K562 (cell line): ENCODE measurements around the gene TRIM65. TPM values are rescaled to one million over a fixed set of nuclear protein-coding genes. Genes with fewer than 3 reads are reported as not detected.

Experiments used
- HMG20A ChIP-seq: fragments of 450-650 bp; formaldehyde crosslinking; conservative IDR thresholded peaks from 2 replicates; pipeline ENCODE4 v1.4.0; 2020; ENCODE audit warnings: mild to moderate bottlenecking, mixed read lengths
- HMGN3 ChIP-seq: IDR thresholded peaks from 2 replicates; pipeline ENCODE4 v1.6.1; 2011; ENCODE audit warnings: borderline replicate concordance, low read depth, mild to moderate bottlenecking, mixed read lengths, low read length; ENCODE audit not compliant: insufficient read length; ENCODE audit errors: extremely low read depth
- KDM5B ChIP-seq: fragments of 200-600 bp; sonication (generic); IDR thresholded peaks from 2 replicates; pipeline ENCODE4 v1.6.1; 2012; ENCODE audit warnings: low read depth, mild to moderate bottlenecking, moderate library complexity, low read length, control low read depth, inconsistent platforms; ENCODE audit not compliant: insufficient replicate concordance
- MAFG ChIP-seq: fragments of 450-650 bp; conservative IDR thresholded peaks from 2 replicates; pipeline ENCODE4 v1.6.1; 2016; ENCODE audit warnings: missing genetic modification characterization, missing compliant biosample characterization
- MYC ChIP-seq, 2 experiments: fragments of 250-450 bp in 1 of 2; sonication (Bioruptor Pico) in 1 of 2; IDR thresholded peaks; 2 replicates each; pipeline versions ENCODE4 v1.5.1 to v1.6.1; 2012 to 2021; ENCODE audit warnings: low read depth in 2 of 2, borderline replicate concordance in 1 of 2, improper control_type of control experiment in 1 of 2, low read length in 1 of 2, mild to moderate bottlenecking in 1 of 2, moderate library complexity in 1 of 2
- SP1 ChIP-seq: sonication (generic); formaldehyde crosslinking; IDR thresholded peaks from 2 replicates; pipeline ENCODE4 v1.8.1; 2022; ENCODE audit warnings: mild to moderate bottlenecking, missing genetic modification reagents
- polyA plus RNA-seq, 8 experiments: library from polyadenylated mRNA; depleted of rRNA in 4 of 8; stranded (reverse) in 5 of 8; unstranded in 3 of 8; fragments of >200 nt; fragmentation: Nextera tagmentation in 2 of 8; fragmentation: Illumina TruSeq in 1 of 8; extraction: Ambion mirVana in 2 of 8; extraction: Trizol in 1 of 8; gene quantifications; 2 replicates each; pipeline versions ENCODE4 v1.2.1 to v1.2.3, GENCODE V29; 2011 to 2014; ENCODE audit warnings: inconsistent platforms in 1 of 8, missing spikeins in 1 of 8
- total RNA-seq, 7 experiments: library from RNA; depleted of rRNA in 6 of 7; stranded (reverse); fragments of >200 nt in 6 of 7; fragmentation: Illumina TruSeq in 2 of 7; extraction: Trizol in 2 of 7; gene quantifications; 2 replicates each; pipeline versions ENCODE4 v1.2.1 to v1.2.3, GENCODE V29; 2011 to 2021; ENCODE audit warnings: low replicate concordance in 1 of 7
- TF ChIP-seq, protein P1 (sequence below): fragments of 200-600 bp; sonication (generic); IDR thresholded peaks from one replicate; pipeline ENCODE4 v1.6.1; 2012; ENCODE audit warnings: mild to moderate bottlenecking, low read depth, low read length, inconsistent platforms
- TF ChIP-seq, protein P2 (sequence below): fragments of 200-800 bp; sonication (Bioruptor generic); IDR thresholded peaks from 2 replicates; pipeline ENCODE4 v1.6.1; 2016; ENCODE audit warnings: missing genetic modification characterization, missing compliant biosample characterization

The TRIM65 gene
- total and polyA plus RNA-seq, 9 of the 15 experiments (the other 6 are each of a cell fraction or from before 2014, with no cell fraction given): 2.8 to 45.7 (median 22.9) TPM

DNA sequence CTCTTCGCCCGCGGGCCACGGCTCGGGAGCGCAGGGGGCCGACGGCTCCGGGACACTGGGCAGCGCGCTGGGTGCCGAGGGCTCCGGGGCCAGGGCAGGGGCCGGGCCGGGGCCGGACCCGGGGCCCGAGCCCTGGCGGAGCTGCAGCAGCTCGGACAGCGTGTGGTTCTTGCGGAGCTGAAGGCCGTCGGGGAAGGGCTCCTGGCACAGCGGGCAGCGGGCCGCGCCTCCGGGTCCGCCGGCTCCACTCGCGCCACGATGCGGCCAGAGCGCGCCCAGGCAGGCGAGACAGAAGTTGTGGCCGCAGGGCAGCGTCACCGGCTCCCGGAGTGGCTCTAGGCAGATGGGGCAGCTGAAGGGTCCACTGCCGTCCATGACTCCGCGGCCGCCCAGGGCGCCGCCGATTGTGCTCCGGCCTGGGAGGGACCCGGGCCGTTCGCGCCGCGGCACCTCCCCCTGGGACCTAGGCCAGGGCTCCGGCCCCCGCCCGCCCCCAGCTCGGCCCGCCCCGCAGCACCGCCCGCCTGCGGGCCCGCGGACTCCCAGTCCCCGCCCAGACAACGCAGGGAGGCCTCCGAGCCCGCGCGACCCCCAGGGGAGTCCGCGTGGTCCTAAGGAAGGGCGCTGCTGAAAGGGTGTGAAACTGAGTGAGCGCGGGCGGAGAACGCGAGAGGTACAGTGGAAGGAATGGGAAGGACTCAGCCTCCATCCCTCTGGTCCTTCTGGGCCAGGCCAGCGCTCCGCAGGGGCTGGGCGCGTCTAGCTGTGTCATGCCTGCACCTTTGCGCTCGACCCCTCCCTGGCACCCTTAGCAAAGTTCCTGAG is 18.4 kb downstream of the TRIM65 start, which contains the start of gene TRIM47 (continued):
- TF ChIP-seq, protein P1, sequence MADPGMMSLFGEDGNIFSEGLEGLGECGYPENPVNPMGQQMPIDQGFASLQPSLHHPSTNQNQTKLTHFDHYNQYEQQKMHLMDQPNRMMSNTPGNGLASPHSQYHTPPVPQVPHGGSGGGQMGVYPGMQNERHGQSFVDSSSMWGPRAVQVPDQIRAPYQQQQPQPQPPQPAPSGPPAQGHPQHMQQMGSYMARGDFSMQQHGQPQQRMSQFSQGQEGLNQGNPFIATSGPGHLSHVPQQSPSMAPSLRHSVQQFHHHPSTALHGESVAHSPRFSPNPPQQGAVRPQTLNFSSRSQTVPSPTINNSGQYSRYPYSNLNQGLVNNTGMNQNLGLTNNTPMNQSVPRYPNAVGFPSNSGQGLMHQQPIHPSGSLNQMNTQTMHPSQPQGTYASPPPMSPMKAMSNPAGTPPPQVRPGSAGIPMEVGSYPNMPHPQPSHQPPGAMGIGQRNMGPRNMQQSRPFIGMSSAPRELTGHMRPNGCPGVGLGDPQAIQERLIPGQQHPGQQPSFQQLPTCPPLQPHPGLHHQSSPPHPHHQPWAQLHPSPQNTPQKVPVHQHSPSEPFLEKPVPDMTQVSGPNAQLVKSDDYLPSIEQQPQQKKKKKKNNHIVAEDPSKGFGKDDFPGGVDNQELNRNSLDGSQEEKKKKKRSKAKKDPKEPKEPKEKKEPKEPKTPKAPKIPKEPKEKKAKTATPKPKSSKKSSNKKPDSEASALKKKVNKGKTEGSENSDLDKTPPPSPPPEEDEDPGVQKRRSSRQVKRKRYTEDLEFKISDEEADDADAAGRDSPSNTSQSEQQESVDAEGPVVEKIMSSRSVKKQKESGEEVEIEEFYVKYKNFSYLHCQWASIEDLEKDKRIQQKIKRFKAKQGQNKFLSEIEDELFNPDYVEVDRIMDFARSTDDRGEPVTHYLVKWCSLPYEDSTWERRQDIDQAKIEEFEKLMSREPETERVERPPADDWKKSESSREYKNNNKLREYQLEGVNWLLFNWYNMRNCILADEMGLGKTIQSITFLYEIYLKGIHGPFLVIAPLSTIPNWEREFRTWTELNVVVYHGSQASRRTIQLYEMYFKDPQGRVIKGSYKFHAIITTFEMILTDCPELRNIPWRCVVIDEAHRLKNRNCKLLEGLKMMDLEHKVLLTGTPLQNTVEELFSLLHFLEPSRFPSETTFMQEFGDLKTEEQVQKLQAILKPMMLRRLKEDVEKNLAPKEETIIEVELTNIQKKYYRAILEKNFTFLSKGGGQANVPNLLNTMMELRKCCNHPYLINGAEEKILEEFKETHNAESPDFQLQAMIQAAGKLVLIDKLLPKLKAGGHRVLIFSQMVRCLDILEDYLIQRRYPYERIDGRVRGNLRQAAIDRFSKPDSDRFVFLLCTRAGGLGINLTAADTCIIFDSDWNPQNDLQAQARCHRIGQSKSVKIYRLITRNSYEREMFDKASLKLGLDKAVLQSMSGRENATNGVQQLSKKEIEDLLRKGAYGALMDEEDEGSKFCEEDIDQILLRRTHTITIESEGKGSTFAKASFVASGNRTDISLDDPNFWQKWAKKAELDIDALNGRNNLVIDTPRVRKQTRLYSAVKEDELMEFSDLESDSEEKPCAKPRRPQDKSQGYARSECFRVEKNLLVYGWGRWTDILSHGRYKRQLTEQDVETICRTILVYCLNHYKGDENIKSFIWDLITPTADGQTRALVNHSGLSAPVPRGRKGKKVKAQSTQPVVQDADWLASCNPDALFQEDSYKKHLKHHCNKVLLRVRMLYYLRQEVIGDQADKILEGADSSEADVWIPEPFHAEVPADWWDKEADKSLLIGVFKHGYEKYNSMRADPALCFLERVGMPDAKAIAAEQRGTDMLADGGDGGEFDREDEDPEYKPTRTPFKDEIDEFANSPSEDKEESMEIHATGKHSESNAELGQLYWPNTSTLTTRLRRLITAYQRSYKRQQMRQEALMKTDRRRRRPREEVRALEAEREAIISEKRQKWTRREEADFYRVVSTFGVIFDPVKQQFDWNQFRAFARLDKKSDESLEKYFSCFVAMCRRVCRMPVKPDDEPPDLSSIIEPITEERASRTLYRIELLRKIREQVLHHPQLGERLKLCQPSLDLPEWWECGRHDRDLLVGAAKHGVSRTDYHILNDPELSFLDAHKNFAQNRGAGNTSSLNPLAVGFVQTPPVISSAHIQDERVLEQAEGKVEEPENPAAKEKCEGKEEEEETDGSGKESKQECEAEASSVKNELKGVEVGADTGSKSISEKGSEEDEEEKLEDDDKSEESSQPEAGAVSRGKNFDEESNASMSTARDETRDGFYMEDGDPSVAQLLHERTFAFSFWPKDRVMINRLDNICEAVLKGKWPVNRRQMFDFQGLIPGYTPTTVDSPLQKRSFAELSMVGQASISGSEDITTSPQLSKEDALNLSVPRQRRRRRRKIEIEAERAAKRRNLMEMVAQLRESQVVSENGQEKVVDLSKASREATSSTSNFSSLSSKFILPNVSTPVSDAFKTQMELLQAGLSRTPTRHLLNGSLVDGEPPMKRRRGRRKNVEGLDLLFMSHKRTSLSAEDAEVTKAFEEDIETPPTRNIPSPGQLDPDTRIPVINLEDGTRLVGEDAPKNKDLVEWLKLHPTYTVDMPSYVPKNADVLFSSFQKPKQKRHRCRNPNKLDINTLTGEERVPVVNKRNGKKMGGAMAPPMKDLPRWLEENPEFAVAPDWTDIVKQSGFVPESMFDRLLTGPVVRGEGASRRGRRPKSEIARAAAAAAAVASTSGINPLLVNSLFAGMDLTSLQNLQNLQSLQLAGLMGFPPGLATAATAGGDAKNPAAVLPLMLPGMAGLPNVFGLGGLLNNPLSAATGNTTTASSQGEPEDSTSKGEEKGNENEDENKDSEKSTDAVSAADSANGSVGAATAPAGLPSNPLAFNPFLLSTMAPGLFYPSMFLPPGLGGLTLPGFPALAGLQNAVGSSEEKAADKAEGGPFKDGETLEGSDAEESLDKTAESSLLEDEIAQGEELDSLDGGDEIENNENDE: no peak
- TF ChIP-seq SP1 (CRISPR knock-in tag) (0 out of 2 replicates have a peak, but pooled peaks have one; percentile 29), KDM5B (peak; percentile 44), MYC (IDR thresholded peaks at IDR 0.05; ENCODE audit: low read depth, low read length) (0 out of 2 replicates have a peak, but pooled peaks have one; percentile 1), MYC (CRISPR knock-in tag; IDR thresholded peaks at IDR 0.05; ENCODE audit: borderline replicate concordance, low read depth) (no peak), HMGN3 (peak; percentile 19), MAFG (tag) (peak; percentile 33; the same call in 1 of the 2 replicates), HMG20A (CRISPR knock-in tag) (no peak)
- TF ChIP-seq, protein P2, sequence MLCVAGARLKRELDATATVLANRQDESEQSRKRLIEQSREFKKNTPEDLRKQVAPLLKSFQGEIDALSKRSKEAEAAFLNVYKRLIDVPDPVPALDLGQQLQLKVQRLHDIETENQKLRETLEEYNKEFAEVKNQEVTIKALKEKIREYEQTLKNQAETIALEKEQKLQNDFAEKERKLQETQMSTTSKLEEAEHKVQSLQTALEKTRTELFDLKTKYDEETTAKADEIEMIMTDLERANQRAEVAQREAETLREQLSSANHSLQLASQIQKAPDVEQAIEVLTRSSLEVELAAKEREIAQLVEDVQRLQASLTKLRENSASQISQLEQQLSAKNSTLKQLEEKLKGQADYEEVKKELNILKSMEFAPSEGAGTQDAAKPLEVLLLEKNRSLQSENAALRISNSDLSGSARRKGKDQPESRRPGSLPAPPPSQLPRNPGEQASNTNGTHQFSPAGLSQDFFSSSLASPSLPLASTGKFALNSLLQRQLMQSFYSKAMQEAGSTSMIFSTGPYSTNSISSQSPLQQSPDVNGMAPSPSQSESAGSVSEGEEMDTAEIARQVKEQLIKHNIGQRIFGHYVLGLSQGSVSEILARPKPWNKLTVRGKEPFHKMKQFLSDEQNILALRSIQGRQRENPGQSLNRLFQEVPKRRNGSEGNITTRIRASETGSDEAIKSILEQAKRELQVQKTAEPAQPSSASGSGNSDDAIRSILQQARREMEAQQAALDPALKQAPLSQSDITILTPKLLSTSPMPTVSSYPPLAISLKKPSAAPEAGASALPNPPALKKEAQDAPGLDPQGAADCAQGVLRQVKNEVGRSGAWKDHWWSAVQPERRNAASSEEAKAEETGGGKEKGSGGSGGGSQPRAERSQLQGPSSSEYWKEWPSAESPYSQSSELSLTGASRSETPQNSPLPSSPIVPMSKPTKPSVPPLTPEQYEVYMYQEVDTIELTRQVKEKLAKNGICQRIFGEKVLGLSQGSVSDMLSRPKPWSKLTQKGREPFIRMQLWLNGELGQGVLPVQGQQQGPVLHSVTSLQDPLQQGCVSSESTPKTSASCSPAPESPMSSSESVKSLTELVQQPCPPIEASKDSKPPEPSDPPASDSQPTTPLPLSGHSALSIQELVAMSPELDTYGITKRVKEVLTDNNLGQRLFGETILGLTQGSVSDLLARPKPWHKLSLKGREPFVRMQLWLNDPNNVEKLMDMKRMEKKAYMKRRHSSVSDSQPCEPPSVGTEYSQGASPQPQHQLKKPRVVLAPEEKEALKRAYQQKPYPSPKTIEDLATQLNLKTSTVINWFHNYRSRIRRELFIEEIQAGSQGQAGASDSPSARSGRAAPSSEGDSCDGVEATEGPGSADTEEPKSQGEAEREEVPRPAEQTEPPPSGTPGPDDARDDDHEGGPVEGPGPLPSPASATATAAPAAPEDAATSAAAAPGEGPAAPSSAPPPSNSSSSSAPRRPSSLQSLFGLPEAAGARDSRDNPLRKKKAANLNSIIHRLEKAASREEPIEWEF (CRISPR knock-in tag): no peak
